Inferior parietal cortex (tissue), 1 donor: ENCODE measurements around the gene WFDC5.
"Not testable (repeated sequence)": the region's sequence is repeated elsewhere in the genome, so short reads cannot be mapped to it uniquely, and the experiment has no call there.

Source experiments
- DNase-seq: peaks from one replicate; pipeline ENCODE4 v3.0.0-alpha.2; 2016; ENCODE audit errors: extremely low spot score

WFDC5 gene

DNA sequence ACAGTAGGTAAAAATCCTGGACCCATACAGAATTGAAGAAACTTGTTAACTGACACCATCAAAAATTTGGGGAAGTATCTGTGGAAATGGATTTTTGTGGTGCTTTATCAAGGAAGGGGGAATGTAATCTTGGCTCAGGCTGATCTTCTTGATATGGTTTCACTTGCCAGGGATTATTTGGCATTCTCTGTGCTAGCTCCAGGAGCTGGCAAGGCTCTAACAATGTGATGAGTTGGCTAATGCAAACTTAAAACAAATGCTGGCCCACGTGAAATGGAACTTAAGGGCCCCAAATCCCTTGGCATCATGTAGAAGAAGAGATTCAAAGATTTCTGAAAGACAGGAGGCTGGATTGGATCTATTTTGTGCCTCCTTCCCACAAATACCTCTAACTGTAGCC, 27.2 kb downstream of the WFDC5 start:
- DNase-seq = peak; percentile 32

DNA sequence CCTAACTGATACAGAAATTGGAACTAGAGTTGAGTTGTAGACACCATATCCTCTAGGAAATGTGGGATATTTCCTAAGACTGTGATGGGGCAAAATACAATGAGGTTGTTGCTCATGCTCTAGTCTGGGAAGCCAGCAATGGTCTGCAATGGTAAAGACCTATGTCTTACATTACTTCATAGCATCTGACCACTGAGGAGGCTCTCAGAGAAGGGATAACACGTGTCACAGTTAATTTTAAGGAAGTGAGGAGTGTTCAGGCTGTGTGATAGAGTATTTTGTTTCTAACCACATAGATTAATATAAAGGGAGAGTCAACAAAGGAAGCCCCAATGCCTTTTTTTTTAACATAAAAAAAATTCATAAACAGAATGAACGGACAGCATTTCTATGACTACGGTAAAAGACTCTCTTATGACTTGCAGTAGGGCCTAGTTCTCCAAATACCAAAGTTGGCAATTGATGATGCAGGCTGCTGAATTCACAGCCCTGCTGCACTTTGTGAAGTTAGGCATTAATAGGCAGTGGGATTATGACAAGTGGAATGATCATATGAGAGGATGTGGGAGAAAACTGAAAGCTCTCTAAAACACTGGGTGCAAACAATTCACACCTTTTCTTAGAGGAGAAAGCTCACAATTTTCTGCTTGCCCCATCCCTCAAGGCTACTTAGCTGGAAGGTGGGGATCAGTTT, 27.7 kb downstream of the WFDC5 start:
- DNase-seq = no peak

DNA sequence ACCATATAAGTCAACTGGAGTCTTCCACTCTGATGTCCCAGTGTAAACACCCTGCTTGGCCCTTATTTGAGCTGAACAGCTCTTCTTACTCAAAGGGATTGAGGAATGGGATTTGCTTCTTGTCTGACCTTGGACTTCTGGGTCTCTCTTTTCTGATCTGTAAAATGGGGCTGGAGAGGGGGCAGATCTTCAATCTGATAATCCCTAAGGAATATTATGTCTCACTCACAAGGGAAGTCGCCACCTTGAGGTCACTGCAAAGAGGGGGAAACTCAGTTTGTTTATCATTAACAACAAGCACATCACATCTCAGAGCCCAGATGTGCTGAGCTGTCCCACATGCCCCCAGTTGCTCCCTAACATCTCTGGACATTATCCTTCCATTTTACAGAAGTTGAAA, 29.1 kb downstream of the WFDC5 start:
- no peak for DNase-seq

DNA sequence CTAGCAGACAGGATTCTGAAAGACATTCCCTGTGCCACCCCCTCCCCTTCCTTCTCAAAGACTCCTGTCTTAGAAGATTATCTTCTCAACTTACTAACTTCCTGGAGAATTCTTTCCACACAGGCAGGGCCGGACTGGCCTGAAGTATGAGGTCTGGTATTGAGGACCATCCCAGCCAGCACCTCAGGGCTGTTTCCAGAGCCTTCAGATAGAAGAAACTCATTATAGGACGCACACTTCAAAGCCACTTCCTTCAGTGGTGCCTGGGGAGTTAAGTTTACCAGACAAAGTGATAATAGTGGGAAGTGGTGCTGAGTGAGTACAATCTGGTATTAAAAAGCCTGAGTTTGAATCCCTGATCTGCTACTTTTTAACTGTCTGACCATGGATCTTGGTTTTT, 29.7 kb downstream of the WFDC5 start:
- DNase-seq = no peak

DNA sequence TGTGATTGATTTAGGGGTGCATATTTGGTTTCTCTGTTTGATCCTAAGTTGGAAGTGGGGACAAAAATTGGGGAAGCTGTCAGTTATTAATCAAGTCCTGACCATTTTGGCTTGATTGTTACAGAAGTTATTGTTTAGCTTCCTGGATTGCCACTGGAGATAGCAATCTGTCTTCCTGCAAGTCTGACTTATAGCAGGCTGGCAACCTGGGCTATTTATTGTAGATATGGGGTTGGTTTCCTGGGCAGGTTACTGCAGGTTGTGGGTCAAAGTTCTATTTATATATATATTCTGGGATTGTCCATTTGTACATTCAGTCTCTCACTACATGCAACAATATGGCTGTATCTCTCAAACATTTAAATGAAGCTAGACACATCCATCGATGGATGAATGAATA, 31.8 kb downstream of the WFDC5 start:
- no peak for DNase-seq

DNA sequence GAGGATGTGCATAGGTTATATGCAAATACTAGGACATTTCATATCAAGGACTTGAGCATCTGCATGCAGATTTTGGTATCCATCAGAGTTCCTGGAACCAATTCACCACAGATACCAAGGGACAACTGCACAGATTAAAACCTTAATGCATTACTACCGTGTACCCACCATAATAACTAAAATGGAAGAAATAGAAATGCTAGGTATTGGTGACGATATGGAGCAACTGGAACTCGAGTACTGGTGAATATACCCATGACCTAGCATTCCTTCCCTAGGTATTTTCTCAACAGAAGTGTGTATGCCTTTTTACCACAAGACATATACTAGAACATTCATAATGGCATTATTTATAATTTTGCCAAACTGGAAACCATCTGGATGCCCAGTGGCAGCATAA, 32.5 kb downstream of the WFDC5 start:
- no peak for DNase-seq

DNA sequence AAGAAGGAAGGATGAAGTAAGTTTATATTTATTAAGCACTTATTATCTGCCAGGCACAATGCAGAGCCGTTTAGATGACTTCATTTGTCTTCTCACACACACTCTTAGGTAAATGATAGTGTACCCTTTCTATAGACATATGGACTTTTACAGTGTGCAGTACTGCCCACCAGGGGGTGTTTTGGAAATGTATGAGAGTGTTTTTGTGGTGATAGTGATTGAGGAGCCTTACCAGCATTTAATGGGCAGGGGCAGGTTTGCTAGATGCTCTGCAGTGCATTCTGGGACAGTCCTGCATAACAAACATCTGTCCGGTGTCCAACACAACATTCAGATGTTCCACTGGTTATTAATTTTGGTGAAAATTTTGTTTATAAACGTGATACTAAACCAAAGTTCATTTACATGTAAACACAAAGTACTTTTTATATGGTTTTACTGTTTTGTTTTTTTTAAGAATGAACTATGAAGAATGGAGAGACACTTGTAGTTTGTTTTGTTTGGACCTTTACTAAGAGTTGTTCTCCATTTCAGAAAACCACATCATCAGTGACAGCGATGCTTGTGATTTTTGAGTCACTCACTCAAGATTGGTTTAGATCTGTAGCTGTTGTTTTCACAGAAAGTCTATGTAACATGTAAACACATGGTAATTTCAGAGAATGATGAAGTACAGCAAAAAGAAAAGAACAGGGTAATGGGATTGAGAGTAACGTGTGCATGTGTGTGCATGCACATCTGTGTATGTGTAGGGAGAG, 33.9 kb downstream of the WFDC5 start:
- no peak for DNase-seq

DNA sequence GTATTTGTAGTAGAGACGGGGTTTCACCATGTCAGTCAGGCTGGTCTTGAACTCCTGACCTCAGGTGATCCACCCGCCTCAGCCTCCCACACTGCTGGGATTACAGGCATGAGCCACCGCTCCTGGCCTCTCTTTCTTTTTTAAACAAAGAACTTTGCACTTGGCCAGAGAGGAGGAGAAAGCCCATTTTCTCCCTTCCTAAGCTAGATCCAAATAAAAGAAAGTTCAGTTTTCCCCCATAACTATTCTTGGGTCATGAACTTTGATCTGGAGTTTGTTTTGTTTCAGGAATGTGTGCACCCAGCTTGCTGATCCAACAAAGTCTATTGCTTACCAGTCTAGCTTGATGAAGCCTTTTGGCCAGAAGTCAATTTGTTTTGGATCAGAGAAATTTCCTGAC, 37.4 kb downstream of the WFDC5 start:
- DNase-seq = no peak

DNA sequence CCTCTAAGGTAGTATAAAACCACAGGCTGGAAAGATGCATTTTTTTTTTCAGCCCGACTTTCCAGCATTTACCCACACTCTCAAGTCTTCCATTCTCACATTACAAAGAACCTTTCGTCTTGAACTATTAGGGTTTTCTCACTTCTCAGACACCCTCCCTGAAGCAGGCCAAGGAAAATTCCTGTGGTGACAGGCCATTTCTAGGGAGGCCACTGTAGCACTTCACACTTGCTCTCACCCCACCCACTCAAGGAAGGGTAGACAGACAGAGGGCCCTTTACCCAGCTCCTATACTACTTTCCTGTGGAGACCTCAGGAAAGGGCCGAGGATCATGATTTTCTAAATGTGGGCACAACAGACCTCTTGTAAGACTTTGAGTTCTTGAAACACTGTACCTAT, 41.8 kb downstream of the WFDC5 start:
- DNase-seq = no peak

DNA sequence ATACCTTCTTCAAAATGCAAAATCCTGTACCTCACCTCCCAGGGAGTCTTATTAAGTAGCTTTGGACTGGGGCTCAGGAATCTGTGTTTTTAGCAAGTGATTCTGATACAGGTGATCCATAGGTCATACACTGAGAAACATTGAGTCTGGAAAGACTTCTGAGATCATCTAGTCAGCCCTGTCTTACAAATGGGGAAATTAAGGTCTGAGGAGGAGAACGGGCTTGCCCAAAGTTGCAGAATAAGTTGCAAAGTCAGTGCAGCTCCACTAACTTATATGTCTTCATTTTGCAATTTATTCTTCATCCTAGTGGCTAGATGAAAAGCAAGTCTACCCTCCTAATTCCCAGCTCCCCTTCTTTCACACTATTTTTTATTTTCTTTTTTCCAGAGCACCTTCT, 42.9 kb downstream of the WFDC5 start:
- DNase-seq = no peak

DNA sequence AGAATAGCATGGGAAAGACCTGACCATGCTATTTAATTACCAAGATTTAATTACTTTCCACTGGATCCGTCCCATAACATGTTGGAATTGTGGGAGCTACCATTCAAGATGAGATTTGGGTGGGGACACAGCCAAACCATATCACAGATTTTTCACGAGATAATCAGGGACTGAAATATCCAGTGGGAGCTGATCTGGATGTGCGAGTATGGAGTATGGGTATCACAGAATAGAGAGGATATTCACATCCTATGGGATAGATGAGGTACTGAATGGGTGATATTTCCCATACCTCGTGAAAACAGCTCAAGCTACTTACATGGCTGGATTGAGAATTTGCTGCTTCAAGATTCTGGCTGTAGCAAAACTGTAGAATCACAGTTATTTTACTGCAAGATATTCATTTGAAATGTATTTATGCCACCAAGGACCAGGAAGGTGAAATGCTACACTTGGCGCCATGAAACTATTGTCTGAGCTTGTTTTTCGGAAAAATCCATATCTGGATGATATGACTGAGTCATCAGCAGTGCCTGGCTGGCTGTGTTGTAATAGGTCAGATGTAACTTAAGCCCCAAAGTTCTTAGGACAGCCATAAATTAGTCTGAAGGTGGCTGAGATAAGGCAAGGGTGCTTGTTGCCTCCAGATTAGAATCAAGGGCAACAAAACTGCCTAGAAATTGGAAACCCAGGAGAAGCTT, 43.9 kb downstream of the WFDC5 start:
- no peak for DNase-seq

DNA sequence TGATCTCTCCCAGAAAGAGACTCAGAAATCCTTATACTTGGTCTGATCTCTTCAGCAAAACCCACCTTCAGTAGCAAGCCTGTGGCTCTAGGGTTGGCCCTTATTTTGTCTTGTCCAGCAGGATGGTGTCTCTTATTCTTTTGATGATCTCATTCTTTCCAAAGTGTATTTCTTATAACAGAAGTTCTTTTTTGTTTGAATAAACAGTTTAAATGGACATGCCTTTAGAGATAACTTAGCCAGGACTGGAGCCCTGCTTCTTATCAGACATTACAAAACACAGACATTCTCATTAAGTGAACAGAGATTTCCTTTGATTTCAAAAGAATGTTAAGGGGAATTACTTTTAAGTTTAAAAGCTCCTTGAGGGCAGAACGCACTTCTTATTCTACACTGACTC, 45.7 kb downstream of the WFDC5 start:
- no peak for DNase-seq

DNA sequence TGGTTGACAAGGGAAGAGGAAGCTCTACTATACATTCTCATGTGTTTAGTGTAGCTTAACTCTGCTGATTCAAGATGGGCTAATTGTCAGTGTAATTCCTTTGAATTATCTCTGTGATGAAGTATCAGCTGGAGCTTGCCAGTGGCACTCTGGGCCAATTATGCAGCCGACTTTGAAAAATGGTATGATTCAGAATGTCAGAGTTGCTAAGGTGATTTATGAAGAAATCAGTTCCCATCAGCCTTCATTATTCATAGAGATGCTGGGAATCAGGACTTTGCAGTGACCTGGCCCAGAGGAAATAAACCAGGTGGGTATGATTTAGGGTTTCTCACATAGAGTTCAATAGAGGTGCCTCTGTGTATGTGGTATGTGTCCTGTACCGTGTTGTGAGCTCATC, 47.4 kb downstream of the WFDC5 start:
- DNase-seq = no peak

DNA sequence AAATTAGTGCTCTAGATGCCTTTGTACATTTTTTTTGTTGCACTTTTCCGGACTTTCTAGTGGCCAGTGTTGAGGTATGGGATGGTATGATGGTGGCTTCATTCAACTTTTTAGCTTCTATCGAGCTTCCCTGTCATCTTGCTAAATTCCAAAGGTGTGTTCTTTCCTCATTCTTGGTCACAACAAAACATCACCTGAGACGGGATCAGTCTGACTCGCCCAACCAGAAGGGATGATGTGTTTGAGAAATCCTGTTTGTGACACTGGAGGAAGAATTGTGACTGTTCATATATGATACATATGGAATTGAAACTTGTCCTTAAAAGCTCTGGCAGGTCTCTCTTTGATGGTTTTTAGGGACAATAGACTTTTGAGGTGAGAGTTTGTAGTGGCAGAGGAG, 47.9 kb downstream of the WFDC5 start:
- DNase-seq = no peak

DNA sequence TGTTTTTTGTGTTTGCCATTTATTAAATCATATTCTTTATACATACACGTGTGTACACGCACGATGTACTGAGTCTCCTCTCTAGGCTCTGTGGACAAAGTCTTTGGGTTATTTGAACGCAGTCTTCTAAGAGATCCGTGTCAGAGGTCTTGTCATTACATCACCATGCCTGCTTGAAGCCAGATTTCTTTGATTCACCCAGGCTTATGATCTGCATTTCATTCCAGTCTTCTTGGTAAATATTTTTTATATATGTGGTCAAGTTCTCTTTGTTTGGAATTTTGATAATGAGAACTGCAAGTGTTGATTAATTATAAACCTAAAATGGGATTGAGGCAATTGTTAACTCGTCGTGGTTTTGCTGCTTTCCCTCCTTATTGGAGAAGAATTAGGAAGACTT, 48.6 kb downstream of the WFDC5 start:
- DNase-seq = no peak

DNA sequence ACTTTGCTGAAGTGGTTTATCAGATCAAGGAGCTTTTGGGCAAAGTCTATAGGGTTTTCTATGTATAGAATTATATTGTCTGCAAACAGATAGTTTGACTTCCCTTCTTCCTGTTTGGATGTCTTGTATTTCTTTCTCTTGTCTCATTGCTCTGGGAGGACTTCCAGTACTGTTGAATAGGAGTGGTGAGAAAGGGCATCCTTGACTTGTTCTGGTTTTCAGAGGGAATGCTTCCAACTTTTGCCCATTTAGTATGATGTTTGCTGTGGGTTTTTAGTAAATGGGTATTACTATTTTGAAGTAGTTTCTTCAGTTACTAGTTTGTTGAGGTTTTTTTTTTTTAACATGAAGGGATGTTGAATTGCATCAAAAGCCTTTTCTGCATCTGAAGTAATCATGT, 50.2 kb downstream of the WFDC5 start:
- DNase-seq = no peak

DNA sequence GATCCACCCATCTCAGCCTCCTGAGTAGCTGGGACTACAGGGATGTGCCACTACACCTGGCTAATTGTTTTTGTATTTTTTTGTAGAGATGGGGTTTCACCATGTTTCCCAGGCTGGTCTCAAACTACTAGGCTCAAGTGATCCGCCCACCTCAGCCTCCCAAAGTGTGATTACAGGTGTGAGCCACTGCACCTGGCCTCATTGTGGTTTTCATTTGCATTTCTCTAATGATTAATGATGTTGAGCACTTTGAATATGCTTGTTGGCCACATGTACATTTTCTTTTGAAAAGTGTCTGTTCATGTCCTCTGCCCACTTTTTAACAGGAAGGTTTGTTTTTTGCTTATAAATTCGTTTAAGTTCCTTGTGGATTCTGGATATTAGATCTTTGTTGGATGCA, 51.9 kb downstream of the WFDC5 start:
- not testable (repeated sequence) for DNase-seq

DNA sequence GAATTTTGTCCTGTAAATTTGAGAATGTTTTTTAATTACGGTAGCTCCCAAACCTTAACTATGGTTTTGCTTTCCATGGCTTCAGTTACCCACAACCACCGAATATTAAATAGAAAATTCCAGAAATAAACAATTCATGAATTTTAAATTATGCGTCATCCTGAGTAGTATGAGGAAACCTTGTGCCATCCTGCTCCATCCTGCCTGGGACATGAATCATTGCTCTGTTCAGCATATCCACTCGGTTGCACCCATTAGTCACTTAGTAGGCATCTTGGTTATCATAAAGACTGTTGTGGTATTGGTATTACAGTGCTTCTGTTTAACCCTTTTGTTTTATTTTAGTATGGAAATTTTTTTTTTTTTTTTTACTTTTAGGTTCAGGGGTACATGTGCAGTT, 53.7 kb downstream of the WFDC5 start:
- DNase-seq = no peak

DNA sequence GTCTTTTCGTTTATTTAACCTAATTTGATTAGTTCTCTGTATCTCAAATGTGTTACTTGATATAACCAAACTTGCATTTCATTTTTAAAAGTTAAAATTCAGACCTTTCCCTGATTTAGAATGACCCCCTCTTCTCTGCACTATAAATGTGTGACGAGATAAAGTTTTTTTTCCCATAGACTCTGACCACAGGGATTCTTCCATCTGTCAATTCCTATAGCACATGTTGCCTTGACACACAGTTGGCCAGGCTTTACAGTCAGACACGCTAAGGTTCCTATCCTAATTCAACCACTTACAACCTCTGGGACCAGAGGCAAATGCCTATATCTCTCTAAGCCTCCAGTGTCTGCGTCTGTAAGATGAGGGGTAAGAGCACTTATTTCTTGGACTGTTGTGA, 54.7 kb downstream of the WFDC5 start:
- DNase-seq = no peak
